ENCODE measurements around the gene RAB29. TPM values are rescaled to one million over a fixed set of nuclear protein-coding genes. Genes with fewer than 3 reads are reported as not detected.

RAB29 gene
- polyA plus RNA-seq, 1 donor from 2014 or later, result 0.40 TPM

DNA sequence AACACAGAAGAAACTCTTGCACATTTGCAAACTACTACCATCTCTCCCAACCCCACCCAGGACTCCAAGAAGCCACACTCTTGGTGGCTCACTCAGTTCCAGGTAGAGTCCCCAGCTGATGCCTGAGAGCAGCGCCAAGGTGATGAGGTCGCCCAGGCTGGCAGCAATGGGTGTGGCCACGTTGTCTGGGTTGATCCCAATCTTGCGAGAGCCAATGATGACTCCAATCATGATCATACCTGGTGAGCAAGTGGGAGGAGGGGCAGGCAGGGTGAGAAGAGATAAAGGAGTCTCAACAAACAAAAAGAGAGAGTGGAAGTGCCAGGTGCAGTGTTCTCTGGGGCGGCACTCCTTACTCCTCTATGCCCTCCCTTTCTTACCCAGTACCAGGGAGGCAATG lies 23.3 kb upstream of the RAB29 start:
- Histone ChIP-seq H3K9ac (ENCODE audit: low read length) (no peak overlapping the region), H4K20me1 (ENCODE audit: insufficient read depth) (no peaks in the 10 kb centered on the region), H3F3A (ENCODE audit: insufficient read depth, low read length, poor library complexity, severe bottlenecking) (no peaks in the 10 kb centered on the region), H3K79me2 (replicated peaks; ENCODE audit: insufficient read depth, low read length) (no peaks in the 10 kb centered on the region), H3K4me3 (ENCODE audit: low read length) (no peak overlapping the region), H3K4me2 (ENCODE audit: low read length) (no peak overlapping the region), H3K36me3 (ENCODE audit: insufficient read depth, low read length) (peaks cover 7% of the 10 kb centered on the region), H3K9me2 (ENCODE audit: insufficient read depth, low read length) (no peaks in the 10 kb centered on the region), H3K27ac (ENCODE audit: low read length) (no peak overlapping the region), H3K9me3 (ENCODE audit: low read length) (no peaks in the 10 kb centered on the region), H3K27me3 (ENCODE audit: insufficient read depth, low read depth, low read length) (no peaks in the 10 kb centered on the region), H2AFZ (ENCODE audit: low read depth, low read length) (no peak overlapping the region)
- TF ChIP-seq RAD21 (conservative IDR thresholded peaks at IDR 0.05) (no peak), POLR2AphosphoS5 (IDR thresholded peaks at IDR 0.05) (no peak), EZH2 (IDR thresholded peaks at IDR 0.05; ENCODE audit: borderline replicate concordance, insufficient read depth, low read length, poor library complexity, severe bottlenecking) (no peak), MXI1 (conservative IDR thresholded peaks at IDR 0.05; ENCODE audit: poor library complexity, severe bottlenecking) (no peak), CTCF (IDR thresholded peaks at IDR 0.05; ENCODE audit: poor library complexity, severe bottlenecking) (no peak), SMC3 (conservative IDR thresholded peaks at IDR 0.05; ENCODE audit: poor library complexity) (no peak), EP300 (conservative IDR thresholded peaks at IDR 0.05; ENCODE audit: poor library complexity, severe bottlenecking) (no peak), TAF1 (IDR thresholded peaks at IDR 0.05; ENCODE audit: low read depth) (no peak)
- TF ChIP-seq, protein P1, sequence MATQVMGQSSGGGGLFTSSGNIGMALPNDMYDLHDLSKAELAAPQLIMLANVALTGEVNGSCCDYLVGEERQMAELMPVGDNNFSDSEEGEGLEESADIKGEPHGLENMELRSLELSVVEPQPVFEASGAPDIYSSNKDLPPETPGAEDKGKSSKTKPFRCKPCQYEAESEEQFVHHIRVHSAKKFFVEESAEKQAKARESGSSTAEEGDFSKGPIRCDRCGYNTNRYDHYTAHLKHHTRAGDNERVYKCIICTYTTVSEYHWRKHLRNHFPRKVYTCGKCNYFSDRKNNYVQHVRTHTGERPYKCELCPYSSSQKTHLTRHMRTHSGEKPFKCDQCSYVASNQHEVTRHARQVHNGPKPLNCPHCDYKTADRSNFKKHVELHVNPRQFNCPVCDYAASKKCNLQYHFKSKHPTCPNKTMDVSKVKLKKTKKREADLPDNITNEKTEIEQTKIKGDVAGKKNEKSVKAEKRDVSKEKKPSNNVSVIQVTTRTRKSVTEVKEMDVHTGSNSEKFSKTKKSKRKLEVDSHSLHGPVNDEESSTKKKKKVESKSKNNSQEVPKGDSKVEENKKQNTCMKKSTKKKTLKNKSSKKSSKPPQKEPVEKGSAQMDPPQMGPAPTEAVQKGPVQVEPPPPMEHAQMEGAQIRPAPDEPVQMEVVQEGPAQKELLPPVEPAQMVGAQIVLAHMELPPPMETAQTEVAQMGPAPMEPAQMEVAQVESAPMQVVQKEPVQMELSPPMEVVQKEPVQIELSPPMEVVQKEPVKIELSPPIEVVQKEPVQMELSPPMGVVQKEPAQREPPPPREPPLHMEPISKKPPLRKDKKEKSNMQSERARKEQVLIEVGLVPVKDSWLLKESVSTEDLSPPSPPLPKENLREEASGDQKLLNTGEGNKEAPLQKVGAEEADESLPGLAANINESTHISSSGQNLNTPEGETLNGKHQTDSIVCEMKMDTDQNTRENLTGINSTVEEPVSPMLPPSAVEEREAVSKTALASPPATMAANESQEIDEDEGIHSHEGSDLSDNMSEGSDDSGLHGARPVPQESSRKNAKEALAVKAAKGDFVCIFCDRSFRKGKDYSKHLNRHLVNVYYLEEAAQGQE (IDR thresholded peaks at IDR 0.05; ENCODE audit: borderline replicate concordance), result no peak

GRCh38 chr1:205797168-205797567 lies 21.9 kb upstream of the RAB29 start:
- Histone ChIP-seq H2AFZ (ENCODE audit: low read depth, low read length) (no peak overlapping the region), H3K36me3 (ENCODE audit: insufficient read depth, low read length) (peaks cover 7% of the 10 kb centered on the region), H3K9me3 (ENCODE audit: low read length) (no peaks in the 10 kb centered on the region), H3K79me2 (replicated peaks; ENCODE audit: insufficient read depth, low read length) (no peaks in the 10 kb centered on the region), H3K9ac (ENCODE audit: low read length) (no peak overlapping the region), H3K4me3 (ENCODE audit: low read length) (no peak overlapping the region), H3F3A (ENCODE audit: insufficient read depth, low read length, poor library complexity, severe bottlenecking) (no peaks in the 10 kb centered on the region), H3K27me3 (ENCODE audit: insufficient read depth, low read depth, low read length) (no peaks in the 10 kb centered on the region), H3K9me2 (ENCODE audit: insufficient read depth, low read length) (no peaks in the 10 kb centered on the region), H3K4me2 (ENCODE audit: low read length) (no peak overlapping the region), H3K27ac (ENCODE audit: low read length) (no peak overlapping the region), H4K20me1 (ENCODE audit: insufficient read depth) (no peaks in the 10 kb centered on the region)
- TF ChIP-seq RAD21 (conservative IDR thresholded peaks at IDR 0.05) (no peak), SMC3 (conservative IDR thresholded peaks at IDR 0.05; ENCODE audit: poor library complexity) (no peak), EP300 (conservative IDR thresholded peaks at IDR 0.05; ENCODE audit: poor library complexity, severe bottlenecking) (no peak), CTCF (IDR thresholded peaks at IDR 0.05; ENCODE audit: poor library complexity, severe bottlenecking) (no peak), EZH2 (IDR thresholded peaks at IDR 0.05; ENCODE audit: borderline replicate concordance, insufficient read depth, low read length, poor library complexity, severe bottlenecking) (no peak), TAF1 (IDR thresholded peaks at IDR 0.05; ENCODE audit: low read depth) (no peak), POLR2AphosphoS5 (IDR thresholded peaks at IDR 0.05) (no peak), MXI1 (conservative IDR thresholded peaks at IDR 0.05; ENCODE audit: poor library complexity, severe bottlenecking) (no peak)
- TF ChIP-seq, protein P1 (IDR thresholded peaks at IDR 0.05; ENCODE audit: borderline replicate concordance), result no peak

All from neural cell (in vitro differentiated cells).